ENCODE data around the gene PNCK.
"Not testable (repeated sequence)": the region's sequence is repeated elsewhere in the genome, so short reads cannot be mapped to it uniquely, and the experiment has no call there.

PNCK gene

DNA sequence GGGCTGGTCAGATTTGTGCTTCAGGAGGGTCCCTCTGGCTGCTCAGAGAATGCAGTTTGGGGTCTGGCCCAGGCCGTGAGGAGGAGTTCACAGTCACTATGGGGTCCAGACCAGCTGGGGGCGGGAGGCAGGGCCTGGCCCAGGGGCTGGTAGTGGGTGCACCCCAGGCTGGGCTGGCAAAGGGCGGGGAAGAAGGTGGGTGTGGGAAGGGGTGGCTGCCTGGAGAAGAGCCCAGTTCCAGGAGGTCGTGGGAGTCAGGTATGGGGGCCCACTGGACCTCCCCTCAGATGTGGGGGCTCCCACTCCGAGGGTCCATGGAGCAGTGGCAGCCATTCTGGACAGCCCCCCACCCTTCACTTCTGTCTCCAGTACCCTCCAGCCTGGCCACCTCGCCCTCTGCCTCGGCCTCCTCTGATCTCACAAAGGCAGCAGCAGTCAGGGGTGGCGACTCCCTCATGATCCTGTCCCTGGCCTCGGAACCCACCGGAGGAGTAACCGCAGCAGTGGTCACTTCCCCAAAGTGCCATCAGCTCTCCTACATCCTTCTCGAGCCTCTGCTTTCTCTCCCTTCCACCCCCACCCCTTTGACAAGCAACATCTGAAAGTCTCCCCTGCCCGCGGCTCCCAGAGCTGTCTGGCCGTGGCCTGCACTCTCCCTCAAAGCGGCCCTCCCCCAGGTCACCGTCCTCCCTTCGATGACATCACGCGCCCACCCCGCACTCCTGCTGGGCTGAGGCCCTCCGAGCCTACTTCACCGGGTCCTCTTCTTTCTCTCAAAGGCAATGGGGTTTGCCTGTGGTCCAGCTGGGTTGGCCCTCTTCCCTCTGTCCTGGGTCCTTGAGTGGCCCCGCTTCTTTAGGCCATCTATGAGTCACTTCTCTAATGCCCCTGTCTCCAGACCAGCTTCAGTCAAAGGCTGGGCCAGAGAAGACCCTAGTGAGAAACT lies 12.4 kb upstream of the PNCK start:
- DNase-seq (ENCODE audit: low read depth), result no peak

DNA sequence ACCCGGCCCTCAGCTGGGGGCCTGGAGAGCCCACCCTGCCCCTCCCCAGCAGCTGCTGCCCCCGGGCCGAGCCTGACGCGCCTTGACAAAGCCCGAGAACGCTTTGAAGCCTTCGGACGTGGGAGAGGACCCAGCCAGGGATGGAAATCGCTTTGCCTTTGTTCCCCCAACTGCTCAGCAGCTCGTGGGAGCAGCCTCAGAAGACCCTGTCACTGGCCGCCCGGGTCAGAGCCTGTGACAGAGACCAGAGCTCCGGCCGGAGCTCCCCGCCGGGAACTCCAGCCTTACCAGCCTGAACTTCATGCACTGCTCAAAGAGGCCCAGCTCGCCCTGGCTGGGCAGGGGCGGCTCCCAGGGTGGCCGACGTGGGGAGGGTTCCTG lies 11.5 kb upstream of the PNCK start:
- no peak for DNase-seq (ENCODE audit: low read depth)

DNA sequence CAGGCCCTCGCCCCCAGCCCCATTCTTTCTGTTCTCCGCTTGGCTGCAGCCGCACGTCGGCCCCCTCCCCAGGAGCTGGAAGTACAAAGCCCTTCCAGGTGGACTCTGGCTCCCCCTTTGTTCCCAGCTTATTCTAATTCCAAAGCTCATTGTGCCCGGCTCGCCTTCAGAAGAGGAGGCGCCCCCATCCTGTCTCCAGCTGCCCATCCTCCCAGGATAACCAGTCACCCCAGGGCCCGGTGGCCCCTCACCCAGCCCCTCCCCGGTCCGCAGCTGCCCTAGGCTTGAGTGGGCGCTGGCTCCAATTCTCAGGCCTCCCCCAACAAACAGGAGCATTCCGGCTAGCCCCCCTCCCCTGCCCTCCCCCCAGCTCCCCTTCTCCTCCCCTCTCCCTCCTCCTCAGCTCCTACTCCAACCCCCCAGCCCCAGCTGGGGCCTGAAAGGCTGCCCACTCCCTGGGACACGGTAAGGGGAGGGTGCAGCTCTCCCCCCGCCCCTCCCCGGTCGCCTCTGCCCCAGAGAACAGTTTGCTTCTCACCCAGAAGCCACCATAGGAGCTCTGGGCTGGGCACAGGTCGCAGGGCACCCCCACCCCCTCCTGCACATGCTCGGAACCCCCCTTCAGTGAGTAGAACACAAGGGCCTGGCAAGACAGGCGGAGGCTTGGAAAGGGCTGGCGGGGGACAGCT lies 11.0 kb upstream of the PNCK start:
- no peak for DNase-seq (ENCODE audit: low read depth)

DNA sequence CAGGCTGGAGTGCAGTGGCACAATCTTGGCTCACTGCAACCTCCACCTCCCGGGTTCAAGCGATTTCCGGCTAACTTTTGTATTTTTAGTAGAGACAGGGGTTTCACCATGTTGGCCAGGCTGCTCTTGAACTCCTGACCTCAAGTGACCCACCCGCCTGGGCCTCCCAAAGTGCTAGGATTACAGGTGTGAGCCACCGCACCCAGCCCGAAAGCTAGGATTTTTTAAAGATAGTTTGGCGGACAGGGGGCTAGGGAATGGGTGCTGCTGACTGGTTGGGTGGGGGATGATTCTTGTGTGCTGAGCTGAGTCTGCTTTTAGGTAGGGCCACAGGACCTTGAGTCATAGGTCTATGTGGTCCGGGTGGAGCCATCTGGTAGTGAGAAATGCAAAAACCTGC lies 9.9 kb upstream of the PNCK start:
- DNase-seq (ENCODE audit: low read depth), result not testable (repeated sequence)

DNA sequence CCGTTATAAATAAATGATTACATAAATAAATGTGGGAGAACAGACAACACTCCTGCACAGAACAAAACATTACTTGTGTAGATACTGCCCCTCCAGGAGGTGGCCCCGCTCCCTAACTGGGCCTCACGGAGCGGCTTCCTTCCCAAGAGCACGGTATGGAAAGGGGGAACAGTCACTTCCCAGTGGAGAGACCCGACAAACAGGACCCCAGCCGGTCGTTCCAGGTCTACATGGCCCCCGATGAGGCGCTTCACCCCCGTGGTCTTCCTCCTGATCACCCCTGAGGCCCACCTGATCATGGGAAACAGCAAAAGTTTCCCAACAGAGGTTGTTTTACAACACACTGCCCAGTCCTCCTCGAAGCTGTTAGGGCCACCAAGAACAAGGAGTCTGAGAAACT lies 7.6 kb upstream of the PNCK start:
- no peak for DNase-seq (ENCODE audit: low read depth)

DNA sequence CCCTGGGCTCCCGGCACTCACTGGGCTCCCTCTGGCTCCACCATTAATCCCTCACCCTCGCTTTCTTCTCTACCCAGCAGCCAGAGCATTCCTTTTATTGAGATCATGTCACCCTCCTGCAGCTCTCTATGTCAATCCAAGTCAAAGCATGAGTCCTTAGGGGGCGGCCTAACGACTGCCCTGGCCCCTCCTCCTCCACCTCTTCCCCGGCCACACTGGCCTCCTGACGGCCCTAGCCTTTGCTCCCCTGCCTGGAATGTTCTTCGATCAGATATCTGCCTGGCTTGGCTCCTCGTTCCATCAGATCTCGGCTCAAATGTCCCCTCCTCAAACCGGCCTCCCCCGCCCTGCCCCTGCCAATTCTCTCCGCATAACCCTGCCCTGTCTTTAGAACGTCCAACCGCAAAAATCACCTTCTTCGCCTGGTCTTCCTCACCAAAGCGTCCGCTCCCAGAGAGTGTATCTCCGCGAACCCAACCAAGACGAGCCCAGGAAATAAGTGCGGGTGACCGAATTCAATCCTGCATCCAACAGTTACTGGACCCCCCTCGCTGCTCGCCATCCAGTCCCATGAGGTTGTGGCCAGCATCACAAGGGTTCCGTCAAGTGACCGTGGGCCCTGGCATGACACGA lies 722 bp upstream of the PNCK start:
- DNase-seq (ENCODE audit: low read depth), result no peak

DNA sequence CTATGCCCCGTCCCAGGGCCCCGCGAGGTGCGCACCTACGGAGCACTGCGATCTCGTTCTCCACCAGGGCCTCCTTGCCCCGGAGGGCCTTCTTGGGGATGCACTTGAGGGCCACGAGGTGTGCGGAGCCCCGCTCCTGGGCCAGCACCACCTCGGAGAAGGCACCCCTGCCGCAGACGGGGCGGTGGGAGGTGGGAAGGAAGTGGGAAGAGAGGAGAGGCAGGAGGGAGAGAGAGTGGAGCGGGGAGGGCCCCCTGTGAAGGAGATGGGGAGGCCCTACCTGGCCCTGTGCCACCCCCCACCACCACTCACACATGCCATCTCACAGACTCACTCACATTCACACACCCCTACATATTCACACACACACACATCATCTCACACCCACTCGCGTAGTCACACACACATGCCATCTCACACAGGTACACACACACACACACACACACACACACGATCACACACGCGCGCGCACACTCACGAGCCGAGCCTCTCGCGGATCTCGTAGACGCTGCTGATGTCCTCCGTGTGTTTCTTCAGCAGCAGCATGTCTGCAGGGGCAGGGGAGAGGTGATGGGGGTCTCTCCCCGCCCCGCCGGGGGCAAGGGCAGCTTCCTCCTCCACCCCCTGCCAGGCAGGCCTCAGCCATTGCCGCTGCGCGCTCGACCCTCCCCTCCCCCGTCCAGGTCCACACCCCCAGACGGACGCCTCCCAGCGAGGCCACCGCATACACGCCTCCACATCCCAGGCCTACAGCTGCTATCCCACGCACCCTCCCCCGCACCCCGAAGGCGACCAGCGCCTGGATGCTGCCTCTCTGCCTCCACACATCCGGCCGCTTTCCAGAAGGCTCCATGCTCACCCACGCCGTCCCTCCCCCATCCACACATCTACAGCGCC lies 834 bp downstream of the PNCK start:
- no peak for DNase-seq (ENCODE audit: low read depth)

DNA sequence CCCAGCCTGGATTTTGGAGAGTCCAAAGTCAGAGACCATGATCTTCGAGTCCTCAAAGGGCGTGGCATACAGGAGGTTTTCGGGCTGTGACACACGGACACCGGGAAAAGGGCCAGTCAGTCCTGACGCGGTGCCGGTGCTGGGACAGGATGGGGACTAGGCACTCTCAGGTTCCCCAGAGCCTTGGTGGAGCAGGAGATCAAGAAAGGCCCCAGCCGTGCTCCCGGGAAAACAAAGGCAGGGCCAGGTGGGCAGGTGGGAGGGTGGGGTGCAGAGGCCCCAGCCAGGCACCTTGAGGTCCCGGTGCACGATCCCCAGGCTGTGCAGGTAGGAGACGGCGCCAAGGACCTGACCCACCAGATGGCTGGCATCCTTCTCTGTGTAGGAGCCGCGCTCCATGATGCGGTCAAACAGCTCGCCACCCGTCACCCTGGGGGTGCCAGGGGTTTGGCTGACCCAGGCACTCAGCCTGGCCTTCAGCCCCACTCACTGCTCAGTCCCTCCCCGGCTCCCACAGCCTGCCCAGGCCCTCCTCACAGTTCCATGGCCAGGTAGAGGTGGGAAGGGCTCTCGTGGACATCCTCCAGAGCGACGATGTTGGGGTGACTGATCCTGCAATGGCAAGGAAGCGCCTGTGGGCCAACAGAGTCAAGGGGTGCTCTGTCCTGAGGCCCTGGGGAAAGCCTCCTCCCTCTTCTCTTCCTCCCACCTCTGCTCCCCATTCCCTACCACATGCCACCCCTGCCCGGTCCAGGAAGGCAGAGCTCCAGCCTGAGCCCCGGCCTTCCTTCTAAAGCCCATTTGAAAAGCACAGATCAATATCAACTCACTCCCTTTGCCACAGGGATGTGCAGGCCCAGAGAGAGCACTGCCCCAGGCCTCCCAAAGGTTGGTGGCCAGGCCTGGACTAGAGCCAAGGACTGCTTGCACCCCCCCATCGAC lies 1.8 kb downstream of the PNCK start:
- no peak for DNase-seq (ENCODE audit: low read depth)

DNA sequence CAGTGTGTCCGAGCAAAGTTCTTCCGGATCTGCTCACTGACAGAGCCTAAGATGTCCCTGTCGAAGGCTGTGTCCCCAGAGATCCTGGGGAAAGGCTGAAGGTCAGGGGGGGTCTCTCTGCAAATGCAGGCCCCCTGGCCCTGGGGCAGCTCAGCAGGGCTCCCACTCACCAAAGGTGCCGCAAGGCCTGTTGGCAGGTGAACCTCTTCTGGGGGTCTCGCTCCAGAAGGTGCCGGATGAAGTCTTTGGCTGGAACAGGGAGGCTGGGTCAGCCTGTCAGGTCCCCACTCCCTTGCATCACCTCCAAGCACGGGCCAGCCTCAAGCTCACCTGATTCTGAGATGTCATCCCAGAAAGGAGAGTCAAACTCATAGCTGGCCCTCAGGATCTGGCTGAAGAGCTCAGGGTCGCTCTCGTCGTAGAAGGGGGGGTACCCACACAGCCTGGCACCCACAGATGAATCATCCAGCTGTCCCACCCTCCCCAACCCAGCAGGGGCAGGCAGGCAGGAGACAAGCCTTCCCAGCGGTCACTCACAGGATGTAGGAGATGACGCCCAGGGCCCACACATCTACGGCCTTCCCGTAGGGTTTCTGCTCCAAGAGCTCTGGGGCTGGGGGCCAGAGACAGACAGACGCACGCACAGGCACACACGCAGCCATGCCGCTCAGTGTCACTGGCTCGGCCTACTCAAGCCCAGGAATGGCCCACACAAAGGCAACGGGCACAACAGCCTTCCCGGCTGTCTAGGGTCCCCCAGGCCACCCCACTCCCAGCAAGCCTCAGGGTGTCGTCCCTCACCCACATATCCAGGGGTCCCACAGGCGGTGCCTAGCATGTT lies 2.6 kb downstream of the PNCK start:
- DNase-seq (ENCODE audit: low read depth), result no peak

DNA sequence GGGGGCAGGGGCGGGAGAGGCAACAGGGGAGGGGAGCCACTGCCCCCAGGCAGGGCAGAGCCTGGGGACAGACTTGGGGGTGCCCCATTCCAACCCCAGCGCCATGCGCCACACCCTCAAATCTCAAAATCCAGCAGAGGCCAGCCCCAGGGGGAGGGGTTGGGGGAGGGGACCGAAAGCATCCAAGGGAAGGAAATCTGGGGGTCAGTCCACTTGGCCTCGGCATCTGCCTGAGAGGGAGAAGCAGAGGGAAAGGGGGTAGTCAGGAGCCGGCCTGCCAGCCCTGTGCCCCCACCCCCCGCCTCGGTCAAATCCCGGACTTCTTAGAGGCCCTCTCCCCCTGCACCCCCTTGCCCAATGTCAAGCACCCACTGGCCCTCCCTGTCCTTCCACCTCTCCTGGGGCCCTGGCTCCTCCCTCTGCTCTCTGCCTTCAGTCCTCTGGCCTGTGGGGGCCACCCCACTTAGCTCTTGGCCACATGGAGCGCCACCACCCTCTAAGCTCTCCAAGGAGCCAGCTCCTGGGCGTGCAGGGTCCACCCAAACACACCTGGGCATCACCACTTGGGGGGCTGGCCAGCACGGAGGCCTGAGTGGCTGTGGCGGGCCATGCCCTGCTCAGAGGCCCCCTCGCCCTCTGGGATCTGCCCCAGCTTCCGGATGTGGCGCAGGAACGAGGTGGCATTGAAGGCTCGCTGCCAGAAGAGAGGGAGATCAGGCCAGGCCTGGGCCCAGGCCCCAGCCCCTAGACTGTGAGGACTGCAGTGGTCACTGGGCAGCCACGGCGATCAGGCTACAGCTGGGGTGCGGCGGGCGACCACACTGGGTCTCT lies 3.5 kb downstream of the PNCK start:
- no peak for DNase-seq (ENCODE audit: low read depth)

DNA sequence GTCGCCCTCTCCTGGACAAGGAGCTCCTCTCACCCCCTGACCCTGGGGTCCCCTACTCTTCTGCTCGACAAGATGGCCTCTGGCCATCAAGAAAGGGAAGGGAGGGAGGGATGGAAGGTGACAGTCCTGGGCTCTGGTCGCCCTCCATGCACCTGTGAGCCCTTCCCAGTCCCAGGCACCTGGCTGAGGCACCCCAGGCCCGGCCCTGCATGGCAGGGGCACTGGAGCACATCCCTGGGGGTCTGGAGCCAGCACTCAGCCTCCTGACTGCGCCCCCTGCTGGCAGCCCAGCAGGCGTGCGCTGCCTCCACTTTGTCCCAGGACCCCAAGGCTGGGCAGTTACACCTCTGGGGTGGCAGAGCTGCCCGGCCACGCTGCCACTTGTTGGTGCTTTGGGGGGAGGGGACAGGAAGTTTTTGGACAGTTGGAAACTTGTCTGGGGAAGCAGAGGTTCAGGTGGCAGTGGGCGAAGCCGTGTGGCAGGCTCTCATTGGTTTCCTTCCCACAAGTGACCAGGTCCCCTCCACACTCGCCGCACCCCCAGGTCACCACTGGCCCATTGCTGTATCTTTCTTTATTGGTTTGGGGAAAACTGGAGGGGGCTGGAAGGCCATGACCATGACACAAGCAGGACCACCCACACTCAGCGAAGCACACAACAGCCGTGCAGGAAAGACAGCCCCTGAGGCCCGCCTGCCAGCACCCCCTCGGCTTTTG lies 4.3 kb downstream of the PNCK start:
- no peak for DNase-seq (ENCODE audit: low read depth)

DNA sequence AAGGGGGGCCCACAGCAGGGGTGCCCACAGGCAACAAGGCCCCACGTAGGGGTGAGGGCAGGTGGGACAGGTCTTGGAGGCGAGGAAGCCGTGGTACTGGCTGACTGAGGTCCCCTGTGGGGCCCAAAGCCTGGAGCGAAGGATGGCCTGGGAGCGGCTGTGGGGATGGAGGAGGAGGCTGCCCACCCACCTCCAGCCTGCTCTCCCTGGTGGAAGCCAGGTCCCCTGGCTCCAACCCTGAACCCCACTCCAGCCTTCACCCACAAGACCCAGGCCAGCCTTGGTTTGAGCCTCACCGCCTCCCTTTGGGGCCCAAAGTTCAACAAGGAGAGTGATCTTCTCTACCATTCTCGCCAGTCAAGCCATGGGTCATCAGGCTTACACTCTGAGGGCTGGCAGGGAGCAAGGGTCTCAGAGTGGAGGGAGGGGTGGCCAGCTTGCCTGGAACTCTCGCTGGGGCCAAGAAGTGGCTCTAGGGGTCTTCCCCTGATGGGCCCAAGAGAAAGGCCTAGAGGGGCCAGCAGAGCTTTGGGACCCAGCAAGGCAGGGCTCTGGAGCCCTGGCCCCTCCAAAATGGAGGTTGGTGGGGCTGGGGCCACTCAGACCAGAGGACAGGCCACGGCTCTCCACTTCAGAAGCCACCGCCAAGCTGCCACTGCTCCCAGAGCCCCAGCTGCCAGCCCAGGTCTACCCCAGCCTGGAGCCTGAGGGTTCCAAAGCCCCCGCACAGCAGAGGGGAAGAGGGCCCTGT lies 5.0 kb downstream of the PNCK start:
- DNase-seq (ENCODE audit: low read depth), result no peak

DNA sequence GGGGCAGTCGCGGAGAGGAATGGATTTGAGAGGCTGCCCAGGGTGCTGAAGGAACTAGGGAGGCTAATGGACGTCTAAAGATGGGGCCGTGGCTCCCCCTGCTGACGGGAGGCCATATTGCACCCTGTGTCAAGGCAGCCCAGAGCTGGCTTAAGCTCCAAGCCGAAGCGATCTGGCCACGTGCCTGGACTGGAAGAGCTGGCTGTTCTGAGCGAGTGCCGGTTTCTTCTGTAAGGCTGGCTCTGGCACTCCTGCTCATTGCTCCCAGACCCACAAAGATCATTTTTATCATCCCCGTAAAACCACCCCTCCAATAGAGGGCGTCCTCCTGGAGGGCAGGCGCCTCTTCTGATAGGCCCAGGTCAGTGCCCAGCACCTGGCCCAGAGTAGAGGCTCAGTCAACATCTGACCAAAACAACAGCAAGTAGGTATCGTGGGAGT lies 5.6 kb downstream of the PNCK start:
- DNase-seq (ENCODE audit: low read depth), result no peak

DNA sequence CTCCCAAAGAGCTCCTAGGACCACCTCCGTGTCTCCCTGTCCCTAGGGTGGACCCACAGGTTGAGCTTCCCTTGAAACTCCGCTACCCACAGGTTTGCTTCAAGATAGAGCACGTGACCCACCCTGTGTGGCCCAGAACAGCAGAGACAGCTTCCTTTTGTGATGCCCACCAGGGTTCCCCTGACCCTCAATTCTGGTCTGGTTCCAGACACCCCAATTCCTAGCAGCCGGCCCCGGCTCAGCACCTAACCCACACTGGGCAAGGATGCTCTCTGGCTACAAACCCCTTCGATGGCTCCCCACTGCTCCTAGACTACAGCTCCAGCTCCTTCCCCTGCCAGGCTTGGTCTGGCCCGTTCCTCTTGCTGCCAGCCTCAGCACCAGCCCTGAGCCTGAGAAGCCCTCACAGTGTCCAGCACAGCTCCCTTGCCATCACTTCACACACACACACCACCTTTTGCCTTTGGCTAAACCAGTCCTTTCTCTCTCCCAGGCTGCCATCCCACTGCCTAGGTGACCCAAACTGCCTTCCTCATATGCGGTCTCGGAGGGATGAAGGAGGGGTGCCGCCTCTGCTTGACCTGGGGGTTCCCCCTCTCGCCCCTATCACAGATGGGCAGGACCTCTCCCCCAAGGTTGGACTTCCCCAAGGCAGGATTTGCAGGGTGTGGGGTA lies 6.2 kb downstream of the PNCK start:
- no peak for DNase-seq (ENCODE audit: low read depth)

DNA sequence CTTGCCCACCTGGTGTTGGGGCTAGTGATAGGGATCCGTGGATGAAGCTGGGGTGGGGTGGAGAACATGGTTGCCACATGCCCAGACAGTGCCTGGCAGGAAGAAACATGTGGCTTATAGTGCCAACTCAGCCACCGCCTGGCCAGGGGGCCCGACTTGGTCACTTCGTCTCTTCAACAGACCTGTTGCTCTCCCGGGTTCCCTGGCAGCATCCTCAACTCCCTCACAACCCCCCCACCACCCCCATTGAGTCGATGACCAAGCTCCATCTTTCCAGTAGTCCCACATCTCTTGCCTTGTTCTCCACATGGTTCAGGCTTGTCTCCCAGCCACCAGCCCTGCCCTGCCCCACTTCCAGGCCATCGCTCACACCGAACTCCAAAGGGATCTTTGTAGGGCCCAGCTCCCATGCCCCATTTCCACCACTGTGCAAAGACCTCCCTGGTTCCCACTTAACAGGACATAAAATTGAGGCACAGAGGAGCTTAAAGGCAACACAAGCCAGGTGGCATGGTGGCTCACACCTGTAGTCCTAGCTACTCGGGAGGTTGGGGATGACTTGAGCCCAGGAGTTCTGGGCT lies 7.8 kb downstream of the PNCK start:
- DNase-seq (ENCODE audit: low read depth), result no peak

DNA sequence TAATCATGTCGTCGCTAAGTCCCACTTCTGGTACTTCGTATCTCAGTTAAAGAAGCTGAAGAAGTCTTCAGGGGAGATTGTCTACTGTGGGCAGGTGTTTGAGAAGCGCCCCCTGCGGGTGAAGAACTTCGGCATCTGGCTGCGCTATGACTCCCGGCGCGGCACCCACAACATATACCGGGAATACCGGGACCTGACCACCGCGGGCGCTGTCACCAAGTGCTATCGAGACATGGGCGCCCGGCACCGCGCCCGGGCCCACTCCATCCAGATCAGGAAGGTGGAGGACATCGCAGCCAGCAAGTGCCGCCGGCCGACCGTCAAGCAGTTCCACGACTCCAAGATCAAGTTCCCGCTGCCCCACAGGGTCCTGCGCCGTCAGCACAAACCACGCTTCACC lies 11.3 kb downstream of the PNCK start:
- no peak for DNase-seq (ENCODE audit: low read depth)

DNA sequence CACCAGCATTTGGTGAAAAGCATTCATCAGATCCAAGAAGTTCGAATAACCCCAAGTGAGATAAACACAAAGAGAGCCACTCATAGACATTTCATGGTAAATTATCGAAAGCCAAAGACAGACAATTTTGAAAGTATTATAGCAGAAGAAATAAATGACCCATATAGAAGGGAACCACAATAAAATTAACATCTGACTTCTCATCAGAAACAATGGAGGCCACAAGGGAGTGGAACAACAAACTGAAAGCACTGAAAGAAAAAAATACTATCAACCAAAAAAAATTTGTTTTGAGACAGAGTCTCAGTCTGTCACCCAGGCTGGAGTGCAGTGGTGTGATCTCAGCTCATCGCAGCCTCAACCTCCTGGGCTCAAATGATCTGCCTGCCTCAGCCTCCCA lies 14.3 kb downstream of the PNCK start:
- DNase-seq (ENCODE audit: low read depth), result no peak

Measured in GM04503 (cell line).